Fibroblast of lung (primary cell): Measurements from ENCODE around the gene VDAC2. TPM values are rescaled to one million over a fixed set of nuclear protein-coding genes. Genes with fewer than 3 reads are reported as not detected.
A peak's percentile ranks its signal among the peaks of the same experiment; 100 is the strongest.

Source experiments
- DNase-seq, 2 donors: peaks; one replicate each; pipeline versions ENCODE4 v3.0.0 to v3.0.0-alpha.2; 2010; ENCODE audit warnings: low read depth in 2 of 2
- H2AFZ ChIP-seq: 2 replicates; pipeline ENCODE4 v1.5.1; 2012; ENCODE audit warnings: low read length, control low read depth, inconsistent platforms
- H3K27ac ChIP-seq: 2 replicates; pipeline ENCODE4 v1.5.1; 2011; ENCODE audit warnings: low read length, control low read depth; ENCODE audit not compliant: insufficient read depth
- H3K27me3 ChIP-seq: 2 replicates; pipeline ENCODE4 v1.5.1; 2011; ENCODE audit warnings: mild to moderate bottlenecking, low read length; ENCODE audit not compliant: control insufficient read depth, insufficient read depth
- H3K36me3 ChIP-seq: 2 replicates; pipeline ENCODE4 v1.5.1; 2011; ENCODE audit warnings: low read length; ENCODE audit not compliant: control insufficient read depth, insufficient read depth
- H3K4me1 ChIP-seq: 2 replicates; pipeline ENCODE4 v1.5.1; 2011; ENCODE audit warnings: low read length; ENCODE audit not compliant: control insufficient read depth, insufficient read depth; ENCODE audit errors: extremely low read depth
- H3K4me2 ChIP-seq: 2 replicates; pipeline ENCODE4 v1.5.1; 2011; ENCODE audit warnings: low read length, control low read depth; ENCODE audit not compliant: insufficient read depth; ENCODE audit errors: extremely low read depth
- H3K4me3 ChIP-seq, 4 experiments: fragments of 200-600 bp in 1 of 4; sonication (generic) in 1 of 4; replicated peaks in 1 of 4; 2 replicates each; pipeline ENCODE4 v1.5.1; 2011 to 2016; ENCODE audit warnings: low read length in 4 of 4, low read depth in 3 of 4, mild to moderate bottlenecking in 3 of 4, control low read depth in 2 of 4, inconsistent platforms in 1 of 4, mixed read lengths in 1 of 4; ENCODE audit not compliant: insufficient read depth in 1 of 4; ENCODE audit errors: control extremely low read depth in 1 of 4
- H3K79me2 ChIP-seq: 2 replicates; pipeline ENCODE4 v1.5.1; 2012; ENCODE audit warnings: mild to moderate bottlenecking, low read length, inconsistent platforms; ENCODE audit not compliant: control insufficient read depth, insufficient read depth
- H3K9ac ChIP-seq: 2 replicates; pipeline ENCODE4 v1.5.1; 2011; ENCODE audit warnings: mild to moderate bottlenecking, low read length, control low read depth; ENCODE audit not compliant: insufficient read depth
- H3K9me3 ChIP-seq: 2 replicates; pipeline ENCODE4 v1.5.1; 2012; ENCODE audit warnings: low read depth, low read length; ENCODE audit not compliant: control insufficient read depth, insufficient read depth
- H4K20me1 ChIP-seq: 2 replicates; pipeline ENCODE4 v1.5.1; 2011; ENCODE audit warnings: low read length; ENCODE audit not compliant: control insufficient read depth, insufficient read depth; ENCODE audit errors: extremely low read depth
- EZH2 ChIP-seq: IDR thresholded peaks from 2 replicates; pipeline ENCODE4 v1.5.1; 2012; ENCODE audit warnings: low read length, control low read depth, mild to moderate bottlenecking; ENCODE audit errors: missing control alignments
- polyA plus RNA-seq, 2 donors: library from polyadenylated mRNA; depleted of rRNA in 1 of 2; stranded (reverse) in 1 of 2; unstranded in 1 of 2; fragments of >200 nt; gene quantifications; 2 replicates each; pipeline ENCODE4 v1.2.1, GENCODE V29; 2011 to 2012; ENCODE audit warnings: missing spikeins in 1 of 2
- total RNA-seq: library from RNA; depleted of rRNA; stranded (reverse); fragments of >200 nt; gene quantifications from 2 replicates; pipeline ENCODE4 v1.2.1, GENCODE V29; 2014
- TF ChIP-seq, protein P1 (sequence below), 2 donors: IDR thresholded peaks in 1 of 2; conservative IDR thresholded peaks in 1 of 2; 1 replicate in 1 of 2; 2 replicates in 1 of 2; pipeline ENCODE4 v1.5.1; 2011 to 2012; ENCODE audit warnings: low read length in 2 of 2, control low read depth in 1 of 2, inconsistent platforms in 1 of 2, low read depth in 1 of 2, mild to moderate bottlenecking in 1 of 2

VDAC2 gene
- total and polyA plus RNA-seq, 2 donors (not counting 1 experiment from before 2014, with no cell fraction given), result 151 to 208 TPM

DNA sequence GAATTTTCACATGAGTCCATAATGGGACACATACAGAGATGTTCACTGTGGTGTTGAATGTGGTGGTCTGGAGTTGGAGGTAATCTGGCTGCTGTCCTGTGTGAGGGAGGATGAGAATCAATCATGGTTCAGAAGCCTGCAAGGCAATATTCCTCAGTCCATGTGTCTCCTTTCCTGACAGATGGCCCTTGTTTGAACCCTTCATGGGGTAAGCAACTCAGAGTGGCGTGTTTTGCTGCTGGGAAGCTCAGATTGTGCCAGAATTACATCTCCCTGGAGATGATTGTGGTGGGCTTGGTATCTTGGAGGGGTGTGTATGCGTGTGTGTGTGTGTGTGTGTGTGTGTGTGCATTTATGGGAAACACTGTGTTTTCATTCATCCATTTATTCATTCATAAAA lies 69.6 kb downstream of the VDAC2 start:
- Histone ChIP-seq H3K27me3 (peaks cover 21% of the 10 kb centered on the region), H3K4me3 (no peak overlapping the region), H3K27ac (no peak overlapping the region), H3K4me2 (no peak overlapping the region), H2AFZ (no peak overlapping the region), H3K79me2 (no peaks in the 10 kb centered on the region), H4K20me1 (no peaks in the 10 kb centered on the region), H3K9me3 (no peaks in the 10 kb centered on the region), H3K36me3 (no peaks in the 10 kb centered on the region), H3K9ac (no peak overlapping the region), H3K4me1 (no peaks in the 10 kb centered on the region)
- peak; percentile 21 to 26 for DNase-seq
- TF ChIP-seq EZH2, result no peak
- TF ChIP-seq, protein P1, sequence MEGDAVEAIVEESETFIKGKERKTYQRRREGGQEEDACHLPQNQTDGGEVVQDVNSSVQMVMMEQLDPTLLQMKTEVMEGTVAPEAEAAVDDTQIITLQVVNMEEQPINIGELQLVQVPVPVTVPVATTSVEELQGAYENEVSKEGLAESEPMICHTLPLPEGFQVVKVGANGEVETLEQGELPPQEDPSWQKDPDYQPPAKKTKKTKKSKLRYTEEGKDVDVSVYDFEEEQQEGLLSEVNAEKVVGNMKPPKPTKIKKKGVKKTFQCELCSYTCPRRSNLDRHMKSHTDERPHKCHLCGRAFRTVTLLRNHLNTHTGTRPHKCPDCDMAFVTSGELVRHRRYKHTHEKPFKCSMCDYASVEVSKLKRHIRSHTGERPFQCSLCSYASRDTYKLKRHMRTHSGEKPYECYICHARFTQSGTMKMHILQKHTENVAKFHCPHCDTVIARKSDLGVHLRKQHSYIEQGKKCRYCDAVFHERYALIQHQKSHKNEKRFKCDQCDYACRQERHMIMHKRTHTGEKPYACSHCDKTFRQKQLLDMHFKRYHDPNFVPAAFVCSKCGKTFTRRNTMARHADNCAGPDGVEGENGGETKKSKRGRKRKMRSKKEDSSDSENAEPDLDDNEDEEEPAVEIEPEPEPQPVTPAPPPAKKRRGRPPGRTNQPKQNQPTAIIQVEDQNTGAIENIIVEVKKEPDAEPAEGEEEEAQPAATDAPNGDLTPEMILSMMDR (conservative IDR thresholded peaks at IDR 0.05 in 1 of 2, IDR thresholded peaks at IDR 0.05 in 1 of 2; ENCODE audit: low read depth in 1 of 2, low read length in 2 of 2), result no peak

Other genes with a start within 250 kb of the VDAC2 start
- 39.0 and 51.5 TPM in 2 replicates for gene SAMD8, start 99.1 kb upstream of the VDAC2 start, total RNA-seq
- 20.9 and 32.5 TPM in 2 replicates for gene SAMD8, start 99.1 kb upstream of the VDAC2 start, polyA plus RNA-seq
- gene COMTD1, start 25.2 kb downstream of the VDAC2 start, total RNA-seq, result 5.6 and 8.3 TPM in 2 replicates
- gene COMTD1, start 25.2 kb downstream of the VDAC2 start, polyA plus RNA-seq, result 2.0 and 2.8 TPM in 2 replicates
- 7.1 and 8.2 TPM in 2 replicates for gene ZNF503, start 191.0 kb downstream of the VDAC2 start, total RNA-seq
- 3.4 and 4.9 TPM in 2 replicates for gene ZNF503, start 191.0 kb downstream of the VDAC2 start, polyA plus RNA-seq
- 1.0 and 2.0 TPM in 2 replicates for gene LRMDA, start 220.8 kb downstream of the VDAC2 start, total RNA-seq
- gene LRMDA, start 220.8 kb downstream of the VDAC2 start, polyA plus RNA-seq, result 0.76 and 1.7 TPM in 2 replicates